Erythroblast (primary cell): Measurements from ENCODE around the gene EYS.

Source experiments
- GATA1 ChIP-seq: IDR thresholded peaks from 2 replicates; pipeline ENCODE4 v1.6.1; 2011; ENCODE audit warnings: low read depth, mild to moderate bottlenecking, control low read depth, low read length, moderate library complexity
- POLR2A ChIP-seq: IDR thresholded peaks from 2 replicates; pipeline ENCODE4 v1.6.1; 2011; ENCODE audit warnings: mild to moderate bottlenecking, low read length

DNA sequence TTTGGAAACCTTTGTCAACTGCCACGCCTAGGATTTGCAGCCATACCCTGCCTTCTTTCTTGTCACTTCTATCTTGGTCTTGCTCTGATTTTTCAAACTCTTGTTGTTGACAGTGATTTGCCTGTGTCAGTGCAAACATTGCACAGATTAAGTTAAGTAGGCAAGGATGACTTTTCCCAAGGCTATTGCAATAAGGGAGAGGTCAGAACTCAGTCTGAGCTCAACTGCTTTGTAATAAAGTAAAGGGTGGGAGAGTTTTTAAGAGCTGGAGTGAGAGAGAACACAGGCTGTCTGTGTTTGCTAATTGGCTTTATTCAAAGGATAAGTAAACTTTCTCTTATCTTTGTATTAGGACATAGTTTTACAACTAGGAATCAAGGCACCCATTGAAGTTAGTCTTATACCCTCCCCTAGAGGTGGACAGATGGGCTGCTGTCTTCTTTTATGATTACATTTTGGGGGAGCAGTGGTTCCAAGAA, 1622.8 kb downstream of the EYS start:
- no peak for TF ChIP-seq POLR2A
- TF ChIP-seq GATA1: no peak
